Testis (tissue), 2 donors: ENCODE measurements around the gene PPM1D.

Source experiments
- CTCF ChIP-seq, 3 experiments: fragments of 450-650 bp in 2 of 3; fragments of 200-600 bp in 1 of 3; sonication (generic) in 1 of 3; IDR thresholded peaks; one replicate each; pipeline ENCODE4 v1.5.1; 2016 to 2019; ENCODE audit warnings: antibody characterized with exemption in 3 of 3, mild to moderate bottlenecking in 2 of 3, moderate library complexity in 1 of 3
- POLR2A ChIP-seq: fragments of 450-650 bp; IDR thresholded peaks from one replicate; pipeline ENCODE4 v1.6.1; 2017; ENCODE audit warnings: antibody characterized with exemption, mild to moderate bottlenecking, moderate library complexity

- TF ChIP-seq POLR2A (no peak), CTCF (IDR thresholded peaks at IDR 0.05) (no peak)
Measured at GRCh38 chr17:60664022-60664421, 64.0 kb downstream of the PPM1D start.
